K562 (cell line): ENCODE measurements around the gene SLC34A3. TPM values are rescaled to one million over a fixed set of nuclear protein-coding genes. Genes with fewer than 3 reads are reported as not detected.

Experiments used
- ATAC-seq: fragments of 200-7000 bp; cut with Tn5 transposase; 3 replicates; pipeline ENCODE4 v1.9.1; 2020; ENCODE audit warnings: moderate library complexity
- BruUV-seq: library from RNA; stranded (reverse); fragments of 400-500 nt; replicated peaks from 2 replicates; lab custom pipeline; 2021; lab: Mats Ljungman, UMichigan
- CTCF ChIA-PET: fragments of 300-600 bp; formaldehyde crosslinking; extraction: SDS; loops from one replicate; lab custom pipeline; 2021; ENCODE audit warnings: low intra/inter-chr PET ratio; lab: Yijun Ruan, JAX
- POLR2A ChIA-PET: fragments of 300-600, 350-650 bp; sonication (Branson Sonifier 250); formaldehyde crosslinking; extraction: SDS; loops from one replicate; lab custom pipeline; 2021; ENCODE audit warnings: antibody characterized with exemption, inconsistent platforms; lab: Yijun Ruan, JAX
- DNase-seq, 4 experiments: peaks; one replicate each; pipeline versions ENCODE4 v3.0.0 to v3.0.0-alpha.2; 2011 to 2018; ENCODE audit warnings: low spot score in 3 of 4, mixed read lengths in 3 of 4; ENCODE audit errors: extremely low read depth in 1 of 4
- FAIRE-seq: peaks from 2 replicates; lab custom pipeline; 2011; peaks lifted over from hg19 to GRCh38; lab: Jason Lieb, UNC
- H2AFZ ChIP-seq: 2 replicates; pipeline ENCODE4 v1.6.0; 2011; ENCODE audit warnings: low read depth, low read length, control low read depth, inconsistent platforms
- H3K27ac ChIP-seq: fragments of 200-600 bp; 3 replicates; pipeline ENCODE4 v1.8.0; 2011; ENCODE audit warnings: low read depth, mild to moderate bottlenecking, control low read depth, inconsistent platforms, low read length, moderate library complexity, mixed read lengths; ENCODE audit errors: extremely low read depth
- H3K27me3 ChIP-seq, 2 experiments: fragments of 300-600 bp in 1 of 2; 2 replicates in 1 of 2; 3 replicates in 1 of 2; pipeline versions ENCODE4 v1.6.0 to v1.8.0; 2011; ENCODE audit warnings: inconsistent platforms in 2 of 2, low read length in 2 of 2, mild to moderate bottlenecking in 1 of 2, mixed read lengths in 1 of 2, moderate library complexity in 1 of 2; ENCODE audit not compliant: control insufficient read depth in 2 of 2, insufficient read depth in 2 of 2
- H3K36me3 ChIP-seq: fragments of 300-600 bp; 3 replicates; pipeline ENCODE4 v1.8.0; 2011; ENCODE audit warnings: mild to moderate bottlenecking, low read length, inconsistent platforms; ENCODE audit not compliant: control insufficient read depth, insufficient read depth
- H3K4me1 ChIP-seq, 2 experiments: fragments of 200-600 bp in 1 of 2; replicated peaks in 1 of 2; 2 replicates in 1 of 2; 3 replicates in 1 of 2; pipeline versions ENCODE4 v1.5.1 to v1.8.0; 2011; ENCODE audit warnings: inconsistent platforms in 2 of 2, low read length in 2 of 2, mild to moderate bottlenecking in 1 of 2, mixed read lengths in 1 of 2, moderate library complexity in 1 of 2; ENCODE audit not compliant: control insufficient read depth in 2 of 2, insufficient read depth in 2 of 2
- H3K4me2 ChIP-seq: 2 replicates; pipeline ENCODE4 v1.6.1; 2011; ENCODE audit warnings: low read length, control low read depth, inconsistent platforms, mixed read lengths; ENCODE audit not compliant: insufficient read depth
- H3K4me3 ChIP-seq: fragments of 200-600 bp; sonication (generic), shearing (Covaris generic); 2 replicates; pipeline ENCODE4 v1.5.1; 2016; ENCODE audit warnings: control low read depth, inconsistent platforms
- H3K79me2 ChIP-seq: fragments of 200-600 bp; 3 replicates; pipeline ENCODE4 v1.8.0; 2011; ENCODE audit warnings: low read length, inconsistent platforms; ENCODE audit not compliant: control insufficient read depth, insufficient read depth
- H3K9ac ChIP-seq, 2 experiments: 2 replicates each; pipeline versions ENCODE4 v1.6.0 to v1.6.1; 2011; ENCODE audit warnings: low read depth in 2 of 2, low read length in 2 of 2, control low read depth in 1 of 2, inconsistent platforms in 1 of 2, mild to moderate bottlenecking in 1 of 2, mixed read lengths in 1 of 2; ENCODE audit not compliant: insufficient read depth in 1 of 2
- H3K9me1 ChIP-seq: one replicate; pipeline ENCODE4 v1.6.0; 2011; ENCODE audit warnings: inconsistent platforms, mild to moderate bottlenecking, low read length, moderate library complexity; ENCODE audit not compliant: control insufficient read depth, insufficient read depth
- H3K9me3 ChIP-seq: replicated peaks from 2 replicates; pipeline ENCODE4 v1.5.1; 2011; ENCODE audit warnings: low read depth, low read length, inconsistent platforms; ENCODE audit not compliant: control insufficient read depth, insufficient read depth
- H4K20me1 ChIP-seq: replicated peaks from 2 replicates; pipeline ENCODE4 v1.6.1; 2011; ENCODE audit warnings: low read length, inconsistent platforms, mixed read lengths; ENCODE audit not compliant: control insufficient read depth, insufficient read depth
- BRD9 ChIP-seq: fragments of 450-650 bp; IDR thresholded peaks from 2 replicates; pipeline ENCODE4 v1.6.1; 2018; ENCODE audit warnings: low read depth; ENCODE audit not compliant: partially characterized antibody
- HDAC2 ChIP-seq: fragments of 450-650 bp; IDR thresholded peaks from 2 replicates; pipeline ENCODE4 v1.6.1; 2016; ENCODE audit warnings: mild to moderate bottlenecking
- KAT8 ChIP-seq: fragments of 450-650 bp; IDR thresholded peaks from 2 replicates; pipeline ENCODE4 v1.6.1; 2016; ENCODE audit warnings: low read depth, mild to moderate bottlenecking
- PCBP1 ChIP-seq: fragments of 200-400 bp; formaldehyde crosslinking; IDR thresholded peaks from 2 replicates; pipeline ENCODE4 v1.6.1; 2018; ENCODE audit warnings: mild to moderate bottlenecking, low read depth, low read length; ENCODE audit not compliant: poor library complexity, severe bottlenecking
- PRPF4 ChIP-seq: fragments of 200-400 bp; formaldehyde crosslinking; IDR thresholded peaks from one replicate; pipeline ENCODE4 v1.6.1; 2017; ENCODE audit warnings: low read length, low read depth, mild to moderate bottlenecking; ENCODE audit not compliant: insufficient read depth, poor library complexity, severe bottlenecking
- WGBS: fragments of 100-300 bp; shearing (Covaris generic); methylation state at CpG from one replicate; pipeline ENCODE4 v1.1.6; 2016; ENCODE audit warnings: low coverage, mixed read lengths; ENCODE audit not compliant: insufficient coverage; ENCODE audit errors: missing lambda C conversion rate; 5-methylcytosine and 5-hydroxymethylcytosine counted together
- in situ Hi-C: fragments of 300-500 bp; cut with MboI; formaldehyde crosslinking; loops from 4 replicates; pipeline ENCODE4 v1.15.0; 2018; ENCODE audit warnings: inconsistent platforms, mixed read lengths
- intact Hi-C: fragments of 100-400 bp; cut with micrococcal nuclease; formaldehyde crosslinking; loops from 2 replicates; pipeline ENCODE4 v1.14.2; 2022
- polyA plus RNA-seq, 8 experiments: library from polyadenylated mRNA; depleted of rRNA in 4 of 8; stranded (reverse) in 5 of 8; unstranded in 3 of 8; fragments of >200 nt; fragmentation: Nextera tagmentation in 2 of 8; fragmentation: Illumina TruSeq in 1 of 8; extraction: Ambion mirVana in 2 of 8; extraction: Trizol in 1 of 8; gene quantifications; 2 replicates each; pipeline versions ENCODE4 v1.2.1 to v1.2.3, GENCODE V29; 2011 to 2014; ENCODE audit warnings: inconsistent platforms in 1 of 8, missing spikeins in 1 of 8
- total RNA-seq, 7 experiments: library from RNA; depleted of rRNA in 6 of 7; stranded (reverse); fragments of >200 nt in 6 of 7; fragmentation: Illumina TruSeq in 2 of 7; extraction: Trizol in 2 of 7; gene quantifications; 2 replicates each; pipeline versions ENCODE4 v1.2.1 to v1.2.3, GENCODE V29; 2011 to 2021; ENCODE audit warnings: low replicate concordance in 1 of 7
- TF ChIP-seq, protein P1 (sequence below): fragments of 250-450 bp; sonication (Bioruptor Pico); IDR thresholded peaks from 2 replicates; pipeline ENCODE4 v1.5.0; 2021
- TF ChIP-seq, protein P2 (sequence below), 2 experiments: IDR thresholded peaks; 2 replicates each; pipeline ENCODE4 v1.6.1; 2011; ENCODE audit warnings: borderline replicate concordance in 1 of 2, control low read depth in 1 of 2, low read depth in 1 of 2, low read length in 1 of 2, mild to moderate bottlenecking in 1 of 2, mixed read lengths in 1 of 2, moderate library complexity in 1 of 2; ENCODE audit not compliant: insufficient read depth in 1 of 2, insufficient read length in 1 of 2, poor library complexity in 1 of 2, severe bottlenecking in 1 of 2; ENCODE audit errors: extremely low read depth in 1 of 2
- TF ChIP-seq, protein P3 (sequence below): fragments of 250-450 bp; sonication (Bioruptor Pico); IDR thresholded peaks from 2 replicates; pipeline ENCODE4 v1.8.0; 2021; ENCODE audit warnings: borderline replicate concordance, mild to moderate bottlenecking, moderate library complexity; ENCODE audit not compliant: poor library complexity, severe bottlenecking

SLC34A3 gene
- total and polyA plus RNA-seq, 9 of the 15 experiments (the other 6 are each of a cell fraction or from before 2014, with no cell fraction given): not detected

DNA sequence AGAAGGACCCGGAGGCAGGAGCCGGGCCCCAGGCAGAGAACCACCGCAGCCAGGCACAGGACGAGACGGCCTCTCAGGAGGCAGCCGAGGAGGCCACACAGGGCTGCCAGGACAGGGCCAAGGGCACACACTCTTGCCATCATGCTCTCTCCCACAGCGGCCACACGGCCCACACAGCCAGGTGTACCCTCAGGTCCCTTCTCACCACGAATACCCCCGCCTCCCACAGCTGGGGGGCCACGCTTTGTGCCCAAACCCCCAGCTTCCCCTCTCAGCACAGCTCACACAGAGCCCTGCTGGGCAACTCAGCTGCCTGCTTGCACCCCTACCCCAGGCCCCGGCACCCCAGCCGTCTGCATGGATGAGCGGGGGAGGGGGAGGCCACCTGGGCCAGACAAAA lies 36.9 kb upstream of the SLC34A3 start:
- no peaks in the 10 kb centered on the region for H3K27me3 ChIP-seq
- WGBS: 82% methylated on average over 4 of the region's 14 CpGs
- ATAC-seq: no peak
- BruUV-seq: no TSS peak
- peaks cover 12 to 98% of the 10 kb centered on the region in 2 experiments; a peak in 4 of 5 replicates for H3K4me1 ChIP-seq
- no peaks in the 10 kb centered on the region for H3K9me1 ChIP-seq
- H4K20me1 ChIP-seq: peaks cover 2% of the 10 kb centered on the region
- TF ChIP-seq, protein P1, sequence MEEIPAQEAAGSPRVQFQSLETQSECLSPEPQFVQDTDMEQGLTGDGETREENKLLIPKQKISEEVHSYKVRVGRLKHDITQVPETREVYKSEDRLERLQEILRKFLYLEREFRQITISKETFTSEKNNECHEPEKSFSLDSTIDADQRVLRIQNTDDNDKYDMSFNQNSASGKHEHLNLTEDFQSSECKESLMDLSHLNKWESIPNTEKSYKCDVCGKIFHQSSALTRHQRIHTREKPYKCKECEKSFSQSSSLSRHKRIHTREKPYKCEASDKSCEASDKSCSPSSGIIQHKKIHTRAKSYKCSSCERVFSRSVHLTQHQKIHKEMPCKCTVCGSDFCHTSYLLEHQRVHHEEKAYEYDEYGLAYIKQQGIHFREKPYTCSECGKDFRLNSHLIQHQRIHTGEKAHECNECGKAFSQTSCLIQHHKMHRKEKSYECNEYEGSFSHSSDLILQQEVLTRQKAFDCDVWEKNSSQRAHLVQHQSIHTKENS (CRISPR knock-in tag): no peak
- no peak for TF ChIP-seq PRPF4
- no peak for TF ChIP-seq HDAC2
- TF ChIP-seq, protein P2, sequence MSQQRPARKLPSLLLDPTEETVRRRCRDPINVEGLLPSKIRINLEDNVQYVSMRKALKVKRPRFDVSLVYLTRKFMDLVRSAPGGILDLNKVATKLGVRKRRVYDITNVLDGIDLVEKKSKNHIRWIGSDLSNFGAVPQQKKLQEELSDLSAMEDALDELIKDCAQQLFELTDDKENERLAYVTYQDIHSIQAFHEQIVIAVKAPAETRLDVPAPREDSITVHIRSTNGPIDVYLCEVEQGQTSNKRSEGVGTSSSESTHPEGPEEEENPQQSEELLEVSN (IDR thresholded peaks at IDR 0.05; ENCODE audit: borderline replicate concordance in 1 of 2, extremely low read depth in 1 of 2, insufficient read depth in 1 of 2, insufficient read length in 1 of 2, low read depth in 1 of 2, low read length in 1 of 2, poor library complexity in 1 of 2, severe bottlenecking in 1 of 2): no peak
- TF ChIP-seq, protein P3, sequence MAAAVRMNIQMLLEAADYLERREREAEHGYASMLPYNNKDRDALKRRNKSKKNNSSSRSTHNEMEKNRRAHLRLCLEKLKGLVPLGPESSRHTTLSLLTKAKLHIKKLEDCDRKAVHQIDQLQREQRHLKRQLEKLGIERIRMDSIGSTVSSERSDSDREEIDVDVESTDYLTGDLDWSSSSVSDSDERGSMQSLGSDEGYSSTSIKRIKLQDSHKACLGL (CRISPR knock-in tag): no peak
- peak; percentile 13 for TF ChIP-seq PCBP1
- TF ChIP-seq BRD9: no peak
- no peak for TF ChIP-seq KAT8
- in situ Hi-C loops: no loop called here
- H3K9ac ChIP-seq: peak overlapping the region in 1 of 2 experiments; percentile 81; a peak in 2 of 4 replicates
- no peak for DNase-seq
- no peak overlapping the region for H3K4me2 ChIP-seq
- no peak overlapping the region for H2AFZ ChIP-seq
- no peaks in the 10 kb centered on the region for H3K9me3 ChIP-seq
- peaks cover 48% of the 10 kb centered on the region for H3K79me2 ChIP-seq
- intact Hi-C loops: no loop called here
- H3K36me3 ChIP-seq: peaks cover 36% of the 10 kb centered on the region; the same call in 1 of the 3 replicates
- no peak overlapping the region for H3K27ac ChIP-seq
- CTCF ChIA-PET: no interaction called here
- no peak overlapping the region for H3K4me3 ChIP-seq
- no peak for FAIRE-seq
- POLR2A ChIA-PET: interaction anchor here (0.5 to 1.6 kb wide), 3 partner anchors 9 to 64 kb away, joined by 3 to 9 read pairs (median 7); no protein-coding TSS in a partner anchor
